OCI-LY1 (cell line): ENCODE measurements around the gene MAN1B1.
A peak's percentile ranks its signal among the peaks of the same experiment; 100 is the strongest.

Experiments used
- H2AFZ ChIP-seq: fragments of 200-600 bp; sonication (generic), shearing (Covaris generic); 2 replicates; pipeline ENCODE4 v1.6.0; 2014; ENCODE audit warnings: antibody characterized with exemption, mild to moderate bottlenecking, low read length
- H3F3A ChIP-seq: fragments of 200-600 bp; sonication (generic), shearing (Covaris generic); 2 replicates; pipeline ENCODE4 v1.6.0; 2014; ENCODE audit warnings: mild to moderate bottlenecking, antibody characterized with exemption, low read length, moderate library complexity; ENCODE audit not compliant: insufficient read depth
- H3K27ac ChIP-seq: fragments of 200-600 bp; sonication (generic); 2 replicates; pipeline ENCODE4 v1.5.1; 2014; ENCODE audit warnings: low read length, mixed run types, mild to moderate bottlenecking, low read depth; ENCODE audit not compliant: poor library complexity, severe bottlenecking
- H3K27me3 ChIP-seq: fragments of 200-600 bp; sonication (generic); 2 replicates; pipeline ENCODE4 v1.6.0; 2014; ENCODE audit warnings: antibody characterized with exemption, mild to moderate bottlenecking, low read length, moderate library complexity; ENCODE audit not compliant: insufficient read depth
- H3K36me3 ChIP-seq: fragments of 200-600 bp; sonication (generic); 2 replicates; pipeline ENCODE4 v1.6.1; 2014; ENCODE audit warnings: mild to moderate bottlenecking, antibody characterized with exemption, low read length, moderate library complexity, mixed read lengths; ENCODE audit not compliant: insufficient read depth
- H3K4me1 ChIP-seq: fragments of 200-600 bp; sonication (generic); 2 replicates; pipeline ENCODE4 v1.5.1; 2014; ENCODE audit warnings: mild to moderate bottlenecking, low read length, moderate library complexity; ENCODE audit not compliant: insufficient read depth, severe bottlenecking
- H3K4me2 ChIP-seq: fragments of 200-600 bp; sonication (generic), shearing (Covaris generic); 2 replicates; pipeline ENCODE4 v1.6.1; 2014; ENCODE audit warnings: low read length
- H3K4me3 ChIP-seq: fragments of 200-600 bp; sonication (generic); 2 replicates; pipeline ENCODE4 v1.5.1; 2014; ENCODE audit warnings: low read length, low read depth, mild to moderate bottlenecking, mixed read lengths; ENCODE audit not compliant: poor library complexity, severe bottlenecking
- H3K79me2 ChIP-seq: fragments of 200-600 bp; shearing (Covaris generic); 2 replicates; pipeline ENCODE4 v1.6.1; 2016; ENCODE audit warnings: mixed run types, low read length, mixed read lengths; ENCODE audit not compliant: insufficient read depth
- H3K9ac ChIP-seq: fragments of 200-600 bp; sonication (generic), shearing (Covaris generic); 2 replicates; pipeline ENCODE4 v1.6.1; 2014; ENCODE audit warnings: mild to moderate bottlenecking, low read length, mixed read lengths
- H3K9me2 ChIP-seq: fragments of 200-600 bp; sonication (generic), shearing (Covaris generic); 2 replicates; pipeline ENCODE4 v1.6.1; 2014; ENCODE audit warnings: low read depth, mild to moderate bottlenecking, low read length, mixed read lengths
- H3K9me3 ChIP-seq: fragments of 200-600 bp; shearing (Covaris generic); 2 replicates; pipeline ENCODE4 v1.6.1; 2014; ENCODE audit warnings: low read length, mixed read lengths
- H4K20me1 ChIP-seq: fragments of 200-600 bp; sonication (generic), shearing (Covaris generic); 2 replicates; pipeline ENCODE4 v1.6.0; 2016; ENCODE audit warnings: mild to moderate bottlenecking, low read length; ENCODE audit not compliant: insufficient read depth
- CTCF ChIP-seq: fragments of 200-600 bp; sonication (generic), shearing (Covaris generic); IDR thresholded peaks from 2 replicates; pipeline ENCODE4 v1.5.1; 2017; ENCODE audit warnings: mild to moderate bottlenecking, antibody characterized with exemption, low read length, moderate library complexity, mixed read lengths
- EZH2 ChIP-seq: fragments of 200-600 bp; sonication (generic), shearing (Covaris generic); IDR thresholded peaks from 2 replicates; pipeline ENCODE4 v1.8.0; 2017; ENCODE audit warnings: borderline replicate concordance, mixed run types, mild to moderate bottlenecking, antibody characterized with exemption, low read length, moderate library complexity, mixed read lengths

Gene MAN1B1

GRCh38 chr9:137064027-137064879, 22.5 kb upstream of the MAN1B1 start:
- Histone ChIP-seq H2AFZ (no peak overlapping the region), H3K9me3 (no peaks in the 10 kb centered on the region), H3K4me1 (peaks cover 16% of the 10 kb centered on the region), H3K4me2 (no peak overlapping the region), H3K9ac (no peak overlapping the region), H3K4me3 (no peak overlapping the region), H4K20me1 (no peaks in the 10 kb centered on the region), H3K79me2 (peaks cover 1% of the 10 kb centered on the region; the same call in 1 of the 2 replicates), H3K9me2 (no peaks in the 10 kb centered on the region), H3F3A (no peaks in the 10 kb centered on the region), H3K36me3 (peaks cover 37% of the 10 kb centered on the region), H3K27me3 (no peaks in the 10 kb centered on the region; the same call in 1 of the 2 replicates), H3K27ac (no peak overlapping the region)
- TF ChIP-seq EZH2: no peak
- TF ChIP-seq CTCF: peak; percentile 80

GRCh38 chr9:137064880-137065164, 22.0 kb upstream of the MAN1B1 start:
- no peak overlapping the region for H3K4me2 ChIP-seq
- H3F3A ChIP-seq: no peaks in the 10 kb centered on the region
- H3K27ac ChIP-seq: no peak overlapping the region
- no peak overlapping the region for H3K4me3 ChIP-seq
- H2AFZ ChIP-seq: no peak overlapping the region
- no peak overlapping the region for H3K9ac ChIP-seq
- peaks cover 37% of the 10 kb centered on the region for H3K36me3 ChIP-seq
- H3K79me2 ChIP-seq: peaks cover 6% of the 10 kb centered on the region; the same call in 1 of the 2 replicates
- H3K9me2 ChIP-seq: no peaks in the 10 kb centered on the region
- H4K20me1 ChIP-seq: no peaks in the 10 kb centered on the region
- peaks cover 17% of the 10 kb centered on the region for H3K4me1 ChIP-seq
- TF ChIP-seq EZH2 (no peak), CTCF (no peak)
- no peaks in the 10 kb centered on the region for H3K9me3 ChIP-seq
- no peaks in the 10 kb centered on the region; the same call in 1 of the 2 replicates for H3K27me3 ChIP-seq

DNA sequence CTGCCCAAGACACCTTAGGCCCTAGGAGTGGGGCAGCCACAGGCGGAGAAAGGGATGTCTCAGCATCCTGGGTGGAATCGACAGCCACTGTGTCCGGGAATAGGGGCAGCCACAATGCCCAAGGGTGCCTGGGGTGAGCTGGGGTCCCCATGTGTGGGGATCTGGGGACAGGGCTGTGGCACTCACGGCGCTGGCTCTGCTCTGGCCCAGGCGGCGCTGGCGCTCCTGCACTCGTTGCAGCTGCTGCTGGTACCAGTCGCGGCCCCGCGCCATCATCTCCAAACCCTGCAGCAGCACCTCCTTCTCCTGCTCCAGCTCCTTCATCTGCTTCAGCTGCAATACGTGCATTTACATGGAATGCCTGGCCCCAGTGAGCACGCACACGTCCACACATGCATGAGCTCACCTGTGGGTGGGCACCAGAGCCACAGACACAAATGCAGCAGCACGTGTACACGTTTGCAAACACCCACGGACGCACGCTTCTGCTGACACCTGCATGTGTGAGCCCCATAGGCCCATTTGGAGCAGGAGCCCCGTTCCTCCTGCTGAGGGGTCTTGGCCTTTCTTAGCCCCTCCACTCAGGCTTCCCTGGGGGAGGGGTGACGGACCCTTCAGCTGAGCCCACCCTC, 21.3 kb upstream of the MAN1B1 start:
- no peaks in the 10 kb centered on the region for H3K9me2 ChIP-seq
- H3K79me2 ChIP-seq: peaks cover 6% of the 10 kb centered on the region; the same call in 1 of the 2 replicates
- no peaks in the 10 kb centered on the region; the same call in 1 of the 2 replicates for H3K27me3 ChIP-seq
- H3K4me3 ChIP-seq: no peak overlapping the region
- no peak for TF ChIP-seq EZH2
- no peak for TF ChIP-seq CTCF
- peaks cover 17% of the 10 kb centered on the region for H3K4me1 ChIP-seq
- no peak overlapping the region for H3K4me2 ChIP-seq
- no peaks in the 10 kb centered on the region for H4K20me1 ChIP-seq
- no peak overlapping the region for H3K9ac ChIP-seq
- H3K27ac ChIP-seq: no peak overlapping the region
- H3F3A ChIP-seq: no peaks in the 10 kb centered on the region
- no peak overlapping the region for H2AFZ ChIP-seq
- H3K36me3 ChIP-seq: peaks cover 37% of the 10 kb centered on the region
- no peaks in the 10 kb centered on the region for H3K9me3 ChIP-seq
